Left hindlimb (tissue), 1 donor: ENCODE measurements around the gene DDIAS.
"Not testable (repeated sequence)": the region's sequence is repeated elsewhere in the genome, so short reads cannot be mapped to it uniquely, and the experiment has no call there.

ENCODE experiments used
- DNase-seq: peaks from one replicate; pipeline ENCODE4 v3.0.0-alpha.2; 2018

The DDIAS gene

GRCh38 chr11:82969811-82970210 lies 68.3 kb downstream of the DDIAS start:
- DNase-seq, result no peak

- DNase-seq, result not testable (repeated sequence)
Observed at GRCh38 chr11:82970507-82971083, 69.1 kb downstream of the DDIAS start.

- DNase-seq, result not testable (repeated sequence)
Observed at GRCh38 chr11:82971519-82971946, 70.0 kb downstream of the DDIAS start.

- DNase-seq, result no peak
Observed at GRCh38 chr11:82972103-82972502, 70.6 kb downstream of the DDIAS start.

GRCh38 chr11:82974135-82974534 lies 72.6 kb downstream of the DDIAS start:
- DNase-seq, result no peak

GRCh38 chr11:82974851-82975250 lies 73.3 kb downstream of the DDIAS start:
- no peak for DNase-seq

GRCh38 chr11:82975882-82976281 lies 74.3 kb downstream of the DDIAS start:
- DNase-seq, result no peak

- no peak for DNase-seq
Observed at GRCh38 chr11:82976786-82977185, 75.2 kb downstream of the DDIAS start.

- DNase-seq, result no peak
Observed at GRCh38 chr11:82978422-82979099, 77.0 kb downstream of the DDIAS start.

GRCh38 chr11:82979824-82980223 lies 78.3 kb downstream of the DDIAS start:
- no peak for DNase-seq

GRCh38 chr11:82980292-82980691 lies 78.8 kb downstream of the DDIAS start:
- no peak for DNase-seq

- DNase-seq, result no peak
Observed at GRCh38 chr11:82980947-82981346, 79.4 kb downstream of the DDIAS start.

- no peak for DNase-seq
Observed at GRCh38 chr11:82981852-82982251, 80.3 kb downstream of the DDIAS start.
